HCT116 (cell line): ENCODE data around the gene SRRT. TPM values are rescaled to one million over a fixed set of nuclear protein-coding genes. Genes with fewer than 3 reads are reported as not detected.

Experiments
- ATAC-seq: fragments of 200-7000 bp; cut with Tn5 transposase; 2 replicates; pipeline ENCODE4 v1.9.1; 2020; ENCODE audit warnings: mild to moderate bottlenecking, moderate library complexity
- BruUV-seq: library from RNA; stranded (reverse); fragments of 400-500 nt; replicated peaks from 2 replicates; lab custom pipeline; 2021; lab: Mats Ljungman, UMichigan
- CTCF ChIA-PET: fragments of 300-600 bp; sonication (Branson Sonifier 250); formaldehyde crosslinking; loops from one replicate; lab custom pipeline; 2021; ENCODE audit warnings: antibody characterized with exemption; lab: Charles Lee
- POLR2A ChIA-PET: fragments of 300-600, 350-600 bp; sonication (Branson Sonifier 250); formaldehyde crosslinking; loops from one replicate; lab custom pipeline; 2021; ENCODE audit warnings: antibody characterized with exemption; lab: Charles Lee
- RAD21 ChIA-PET, 2 experiments: fragments of 300-600 bp; sonication (Branson Sonifier 250); formaldehyde crosslinking; loops; one replicate each; lab custom pipeline; 2023; ENCODE audit warnings: low total read pairs in 2 of 2; ENCODE audit not compliant: uncharacterized antibody in 2 of 2, unreplicated experiment in 2 of 2, low non-redundant PET in 1 of 2; lab: Charles Lee
- DNase-seq: peaks from one replicate; pipeline ENCODE4 v3.0.0-alpha.2; 2010; ENCODE audit warnings: low read depth, low spot score
- H2AFZ ChIP-seq: fragments of 200-600 bp; shearing (Covaris generic), sonication (generic); 2 replicates; pipeline ENCODE4 v1.6.1; 2017; ENCODE audit warnings: low read depth, mixed run types, mixed read lengths, antibody characterized with exemption, low read length; ENCODE audit not compliant: poor library complexity, severe bottlenecking
- H3K27ac ChIP-seq: 2 replicates; pipeline ENCODE4 v1.5.1; 2012; ENCODE audit warnings: low read depth, low read length
- H3K27me3 ChIP-seq: fragments of 200-600 bp; sonication (generic); 2 replicates; pipeline ENCODE4 v1.6.1; 2016; ENCODE audit warnings: mixed run types, low read length, mixed read lengths; ENCODE audit not compliant: insufficient read depth
- H3K36me3 ChIP-seq, 2 experiments: fragments of 200-500 bp in 1 of 2; fragments of 200-600 bp in 1 of 2; sonication (Bioruptor generic) in 1 of 2; sonication (generic) in 1 of 2; 2 replicates each; pipeline versions ENCODE4 v1.5.1 to v1.6.1; 2014 to 2016; ENCODE audit warnings: low read length in 2 of 2, inconsistent platforms in 1 of 2, mixed read lengths in 1 of 2, mixed run types in 1 of 2; ENCODE audit not compliant: insufficient read depth in 2 of 2, control insufficient read depth in 1 of 2
- H3K4me1 ChIP-seq, 2 experiments: fragments of 200-600 bp in 1 of 2; sonication (generic) in 1 of 2; 2 replicates each; pipeline versions ENCODE4 v1.5.1 to v1.6.1; 2012 to 2017; ENCODE audit warnings: low read length in 2 of 2, inconsistent platforms in 1 of 2, mild to moderate bottlenecking in 1 of 2, mixed read lengths in 1 of 2, mixed run types in 1 of 2, moderate library complexity in 1 of 2; ENCODE audit not compliant: insufficient read depth in 2 of 2, control insufficient read depth in 1 of 2
- H3K4me2 ChIP-seq: fragments of 200-600 bp; sonication (generic); 2 replicates; pipeline ENCODE4 v1.6.1; 2017; ENCODE audit warnings: mixed run types, low read length, mixed read lengths
- H3K4me3 ChIP-seq, 2 experiments: fragments of 200-600 bp in 1 of 2; sonication (generic) in 1 of 2; replicated peaks in 1 of 2; 2 replicates each; pipeline ENCODE4 v1.5.1; 2011 to 2016; ENCODE audit warnings: low read length in 2 of 2, control low read depth in 1 of 2, low read depth in 1 of 2, mild to moderate bottlenecking in 1 of 2, mixed read lengths in 1 of 2, mixed run types in 1 of 2
- H3K79me2 ChIP-seq: fragments of 200-600 bp; sonication (generic); 2 replicates; pipeline ENCODE4 v1.6.1; 2017; ENCODE audit warnings: mild to moderate bottlenecking, mixed run types, low read length, moderate library complexity, mixed read lengths; ENCODE audit not compliant: insufficient read depth
- H3K9ac ChIP-seq: fragments of 200-600 bp; sonication (generic); 2 replicates; pipeline ENCODE4 v1.6.1; 2016; ENCODE audit warnings: low read length, mixed read lengths
- H3K9me2 ChIP-seq: fragments of 200-600 bp; sonication (generic), shearing (Covaris generic); 2 replicates; pipeline ENCODE4 v1.6.1; 2017; ENCODE audit warnings: mixed run types, mild to moderate bottlenecking, moderate library complexity; ENCODE audit not compliant: insufficient read depth
- H3K9me3 ChIP-seq, 2 experiments: fragments of 200-500 bp in 1 of 2; fragments of 200-600 bp in 1 of 2; sonication (Bioruptor generic) in 1 of 2; sonication (generic) in 1 of 2; 2 replicates each; pipeline ENCODE4 v1.6.1; 2014 to 2017; ENCODE audit warnings: low read length in 2 of 2, mixed read lengths in 2 of 2, inconsistent platforms in 1 of 2, low read depth in 1 of 2, mild to moderate bottlenecking in 1 of 2, mixed run types in 1 of 2, moderate library complexity in 1 of 2; ENCODE audit not compliant: control insufficient read depth in 1 of 2, insufficient read depth in 1 of 2
- H4K20me1 ChIP-seq: fragments of 200-600 bp; sonication (generic), shearing (Covaris generic); 2 replicates; pipeline ENCODE4 v1.6.1; 2017; ENCODE audit warnings: mixed run types, mild to moderate bottlenecking, moderate library complexity; ENCODE audit not compliant: insufficient read depth
- ATF3 ChIP-seq: IDR thresholded peaks from 2 replicates; pipeline ENCODE4 v1.6.1; 2012
- CBX3 ChIP-seq: IDR thresholded peaks from 2 replicates; pipeline ENCODE4 v1.6.1; 2012; ENCODE audit warnings: low read depth
- CEBPB ChIP-seq: IDR thresholded peaks from 2 replicates; pipeline ENCODE4 v1.6.1; 2012; ENCODE audit warnings: low read depth
- EGR1 ChIP-seq: IDR thresholded peaks from 2 replicates; pipeline ENCODE4 v1.6.1; 2012; ENCODE audit warnings: low read depth
- ELF1 ChIP-seq: IDR thresholded peaks from 2 replicates; pipeline ENCODE4 v1.6.1; 2012; ENCODE audit warnings: low read depth, borderline replicate concordance
- EZH2 ChIP-seq: fragments of 200-600 bp; sonication (generic); IDR thresholded peaks from 2 replicates; pipeline ENCODE4 v1.6.1; 2017; ENCODE audit warnings: antibody characterized with exemption, mixed run types
- EZH2phosphoT487 ChIP-seq: fragments of 200-600 bp; IDR thresholded peaks from 2 replicates; pipeline ENCODE4 v1.6.1; 2018; ENCODE audit warnings: antibody characterized with exemption, borderline replicate concordance
- FOSL1 ChIP-seq: IDR thresholded peaks from 2 replicates; pipeline ENCODE4 v1.6.1; 2012; ENCODE audit warnings: low read depth
- MAX ChIP-seq: IDR thresholded peaks from 2 replicates; pipeline ENCODE4 v1.6.1; 2012
- POLR2A ChIP-seq: IDR thresholded peaks from 2 replicates; pipeline ENCODE4 v1.7.0; 2011; ENCODE audit warnings: borderline replicate concordance; ENCODE audit not compliant: insufficient read depth, insufficient read length; ENCODE audit errors: extremely low read depth
- POLR2AphosphoS5 ChIP-seq: IDR thresholded peaks from 2 replicates; pipeline ENCODE4 v1.6.1; 2011; ENCODE audit warnings: mild to moderate bottlenecking, low read depth, low read length, moderate library complexity
- RAD21 ChIP-seq: IDR thresholded peaks from 2 replicates; pipeline ENCODE4 v1.6.1; 2012; ENCODE audit warnings: low read depth, mild to moderate bottlenecking
- REST ChIP-seq: IDR thresholded peaks from 2 replicates; pipeline ENCODE4 v1.6.1; 2012; ENCODE audit warnings: low read depth
- SP1 ChIP-seq: IDR thresholded peaks from 2 replicates; pipeline ENCODE4 v1.6.1; 2012; ENCODE audit warnings: low read depth
- SRF ChIP-seq: IDR thresholded peaks from 2 replicates; pipeline ENCODE4 v1.6.1; 2012; ENCODE audit warnings: low read depth
- TCF7L2 ChIP-seq: IDR thresholded peaks from 2 replicates; pipeline ENCODE4 v1.7.0; 2011; ENCODE audit warnings: borderline replicate concordance, inconsistent platforms; ENCODE audit not compliant: insufficient read depth, insufficient read length; ENCODE audit errors: extremely low read depth
- ZFX ChIP-seq: fragments of 450-650 bp; IDR thresholded peaks from 2 replicates; pipeline ENCODE4 v1.6.1; 2017
- intact Hi-C: fragments of 100-400 bp; cut with micrococcal nuclease; formaldehyde crosslinking; loops from 2 replicates; pipeline ENCODE4 v1.10.0; 2022
- total RNA-seq: library from RNA; stranded (reverse); gene quantifications from one replicate; pipeline ENCODE4 v1.2.1, GENCODE V29; 2021; ENCODE audit not compliant: unreplicated experiment
- TF ChIP-seq, protein P1 (sequence below): IDR thresholded peaks from 2 replicates; pipeline ENCODE4 v1.6.1; 2011; ENCODE audit warnings: mild to moderate bottlenecking, low read length, moderate library complexity; ENCODE audit not compliant: insufficient replicate concordance; ENCODE audit errors: extremely low read depth

Gene SRRT
- total RNA-seq, 1 experiment from 2014 or later = 252 TPM

DNA sequence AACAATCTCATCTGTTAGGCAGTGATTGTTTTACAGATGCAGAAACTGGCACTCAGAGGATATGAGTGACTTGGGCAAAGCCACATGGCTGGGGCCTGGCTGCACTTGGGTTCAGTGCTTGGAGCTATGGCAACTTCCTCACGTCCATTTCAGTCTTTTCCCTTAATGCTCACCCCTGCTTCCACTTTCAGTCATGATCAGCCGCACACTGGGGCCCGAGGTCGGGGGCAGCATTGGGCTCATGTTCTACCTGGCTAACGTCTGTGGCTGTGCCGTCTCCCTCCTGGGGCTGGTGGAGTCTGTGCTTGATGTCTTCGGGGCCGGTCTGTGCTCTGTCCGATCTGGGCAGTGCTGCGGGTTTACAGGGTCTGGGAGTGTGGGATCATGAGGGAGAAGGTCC lies 19.4 kb upstream of the SRRT start:
- H3K4me3 ChIP-seq = no peak overlapping the region
- no peaks in the 10 kb centered on the region for H3K9me3 ChIP-seq
- H3K79me2 ChIP-seq = peaks cover 18% of the 10 kb centered on the region; the same call in 1 of the 2 replicates
- no peak overlapping the region for H2AFZ ChIP-seq
- H4K20me1 ChIP-seq = no peaks in the 10 kb centered on the region
- ChIA-PET CTCF (no interaction called here), RAD21 (interaction anchor here in 1 of 2 experiments (0.6 kb wide), 1 partner anchor 14 kb away, joined by 3 read pairs; no protein-coding TSS in a partner anchor), POLR2A (no interaction called here)
- ATAC-seq (no peak), DNase-seq (no peak)
- intact Hi-C loops = no loop called here
- BruUV-seq = no TSS peak
- H3K27ac ChIP-seq = no peak overlapping the region
- TF ChIP-seq POLR2A (no peak), SP1 (no peak), ZFX (no peak), REST (no peak), EGR1 (no peak), RAD21 (no peak), SRF (no peak), MAX (no peak), CEBPB (no peak), FOSL1 (no peak), POLR2AphosphoS5 (no peak), ELF1 (no peak), ATF3 (no peak), CBX3 (no peak), EZH2phosphoT487 (no peak), EZH2 (no peak), TCF7L2 (no peak)
- TF ChIP-seq, protein P1, sequence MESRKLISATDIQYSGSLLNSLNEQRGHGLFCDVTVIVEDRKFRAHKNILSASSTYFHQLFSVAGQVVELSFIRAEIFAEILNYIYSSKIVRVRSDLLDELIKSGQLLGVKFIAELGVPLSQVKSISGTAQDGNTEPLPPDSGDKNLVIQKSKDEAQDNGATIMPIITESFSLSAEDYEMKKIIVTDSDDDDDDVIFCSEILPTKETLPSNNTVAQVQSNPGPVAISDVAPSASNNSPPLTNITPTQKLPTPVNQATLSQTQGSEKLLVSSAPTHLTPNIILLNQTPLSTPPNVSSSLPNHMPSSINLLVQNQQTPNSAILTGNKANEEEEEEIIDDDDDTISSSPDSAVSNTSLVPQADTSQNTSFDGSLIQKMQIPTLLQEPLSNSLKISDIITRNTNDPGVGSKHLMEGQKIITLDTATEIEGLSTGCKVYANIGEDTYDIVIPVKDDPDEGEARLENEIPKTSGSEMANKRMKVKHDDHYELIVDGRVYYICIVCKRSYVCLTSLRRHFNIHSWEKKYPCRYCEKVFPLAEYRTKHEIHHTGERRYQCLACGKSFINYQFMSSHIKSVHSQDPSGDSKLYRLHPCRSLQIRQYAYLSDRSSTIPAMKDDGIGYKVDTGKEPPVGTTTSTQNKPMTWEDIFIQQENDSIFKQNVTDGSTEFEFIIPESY = no peak
- no peaks in the 10 kb centered on the region for H3K9me2 ChIP-seq
- H3K4me1 ChIP-seq = peaks cover 6 to 16% of the 10 kb centered on the region in 2 experiments; a peak in 3 of 4 replicates
- no peak overlapping the region for H3K9ac ChIP-seq
- no peaks in the 10 kb centered on the region for H3K27me3 ChIP-seq
- H3K4me2 ChIP-seq = no peak overlapping the region
- H3K36me3 ChIP-seq = peaks cover 0 to 6% of the 10 kb centered on the region in 2 experiments; a peak in 2 of 4 replicates
